Eye (tissue), 1 donor: Measurements from ENCODE around the gene ZNF500.
"Not testable (repeated sequence)": the region's sequence is repeated elsewhere in the genome, so short reads cannot be mapped to it uniquely, and the experiment has no call there.

Experiments
- DNase-seq: peaks from one replicate; pipeline ENCODE4 v3.0.0-alpha.2; 2015

Gene ZNF500

GRCh38 chr16:4795828-4796572 is 29.0 kb upstream of the ZNF500 start:
- no peak for DNase-seq

GRCh38 chr16:4795181-4795827 is 28.3 kb upstream of the ZNF500 start, which contains the start of gene SMIM22:
Gene SMIM22 (plus strand): TSS chr16:4795369. CDS start chr16:4795735, 366 bp downstream.
- DNase-seq = no peak

- DNase-seq = no peak
These were observed 26.1 kb upstream of the ZNF500 start for GRCh38 chr16:4792951-4793513.

GRCh38 chr16:4790871-4791270 is 23.9 kb upstream of the ZNF500 start:
- no peak for DNase-seq

GRCh38 chr16:4790261-4790660 is 23.3 kb upstream of the ZNF500 start:
- DNase-seq = no peak

- DNase-seq = no peak
These were observed 21.9 kb upstream of the ZNF500 start for GRCh38 chr16:4788910-4789309.

GRCh38 chr16:4788489-4788889 is 21.5 kb upstream of the ZNF500 start:
- no peak for DNase-seq

GRCh38 chr16:4787627-4788482 is 20.9 kb upstream of the ZNF500 start, which contains the start of gene SEPTIN12:
Gene SEPTIN12 (minus strand): TSS chr16:4788345. CDS start chr16:4787645, 700 bp downstream.
- DNase-seq = peak; percentile 30

- DNase-seq = no peak
These were observed 20.1 kb upstream of the ZNF500 start for GRCh38 chr16:4787068-4787467.

- DNase-seq = no peak
These were observed 18.9 kb upstream of the ZNF500 start for GRCh38 chr16:4785758-4786433.

GRCh38 chr16:4784444-4784987 is 17.6 kb upstream of the ZNF500 start:
- DNase-seq = not testable (repeated sequence)

GRCh38 chr16:4783951-4784336 is 17.0 kb upstream of the ZNF500 start:
- no peak for DNase-seq

GRCh38 chr16:4783251-4783950 is 16.4 kb upstream of the ZNF500 start:
- DNase-seq = no peak

GRCh38 chr16:4780235-4780634 is 13.3 kb upstream of the ZNF500 start:
- no peak for DNase-seq

GRCh38 chr16:4778050-4778392 is 11.1 kb upstream of the ZNF500 start:
- DNase-seq = no peak

GRCh38 chr16:4777339-4778049 is 10.5 kb upstream of the ZNF500 start:
- DNase-seq = no peak

- DNase-seq = no peak
These were observed 9.3 kb upstream of the ZNF500 start for GRCh38 chr16:4776141-4776705.

GRCh38 chr16:4775005-4775404 is 8.0 kb upstream of the ZNF500 start:
- DNase-seq = no peak

- DNase-seq = no peak
These were observed 5.4 kb upstream of the ZNF500 start for GRCh38 chr16:4772351-4772750.

GRCh38 chr16:4771646-4772045 is 4.7 kb upstream of the ZNF500 start:
- no peak for DNase-seq

- DNase-seq = no peak
These were observed 2.3 kb upstream of the ZNF500 start for GRCh38 chr16:4769306-4769638.
